Heart right ventricle (tissue), 16 donors: ENCODE data around the gene RSPH3. TPM values are rescaled to one million over a fixed set of nuclear protein-coding genes. Genes with fewer than 3 reads are reported as not detected.

ENCODE experiments used
- ATAC-seq, 8 donors: fragments of 200-7000 bp; cut with Tn5 transposase; one replicate each; pipeline ENCODE4 v1.9.1; 2020; ENCODE audit warnings: mild to moderate bottlenecking in 8 of 8, moderate library complexity in 8 of 8, moderate number of reproducible peaks in 1 of 8
- DNase-seq, 2 donors: peaks; one replicate each; pipeline ENCODE4 v3.0.0-alpha.2; 2020
- H3K27ac ChIP-seq, 10 donors: fragments of 200-600 bp; sonication (generic) in 2 of 10; one replicate each; pipeline versions ENCODE4 v1.5.0 to v1.8.0; 2020 to 2022; ENCODE audit warnings: mild to moderate bottlenecking in 3 of 10
- H3K27me3 ChIP-seq, 7 donors: fragments of 200-600 bp; one replicate each; pipeline ENCODE4 v1.8.0; 2021 to 2022; ENCODE audit warnings: mild to moderate bottlenecking in 2 of 7
- H3K36me3 ChIP-seq, 9 donors: fragments of 200-600 bp; sonication (generic) in 1 of 9; one replicate each; pipeline versions ENCODE4 v1.5.0 to v1.8.0; 2020 to 2022; ENCODE audit warnings: mild to moderate bottlenecking in 2 of 9
- H3K4me1 ChIP-seq, 9 donors: fragments of 200-600 bp; sonication (generic) in 1 of 9; one replicate each; pipeline versions ENCODE4 v1.5.0 to v1.8.0; 2020 to 2022; ENCODE audit warnings: mild to moderate bottlenecking in 4 of 9
- H3K4me3 ChIP-seq, 10 donors: fragments of 200-600 bp; sonication (generic) in 2 of 10; one replicate each; pipeline versions ENCODE4 v1.5.0 to v1.8.0; 2020 to 2022; ENCODE audit warnings: mild to moderate bottlenecking in 7 of 10, moderate library complexity in 2 of 10
- H3K9me3 ChIP-seq, 11 donors: fragments of 200-600 bp in 10 of 11; sonication (generic) in 2 of 11; one replicate each; pipeline versions ENCODE4 v1.5.0 to v1.8.0; 2013 to 2022; ENCODE audit warnings: mild to moderate bottlenecking in 2 of 11, control low read depth in 1 of 11, moderate library complexity in 1 of 11
- CTCF ChIP-seq, 9 donors: fragments of 200-600 bp; sonication (generic) in 2 of 9; IDR thresholded peaks; one replicate each; pipeline versions ENCODE4 v1.5.0 to v1.8.0; 2021 to 2022; ENCODE audit warnings: antibody characterized with exemption in 9 of 9, mild to moderate bottlenecking in 5 of 9, moderate library complexity in 1 of 9
- WGBS, 2 donors: extraction: QIAGEN DNeasy Blood & Tissue Kit; methylation state at CpG; one replicate each; pipeline ENCODE4 v1.1.7; 2013; ENCODE audit warnings: inconsistent platforms in 1 of 2; 5-methylcytosine and 5-hydroxymethylcytosine counted together
- intact Hi-C, 10 donors: fragments of 100-400 bp; cut with DNase I; formaldehyde crosslinking; loops; one replicate each; pipeline versions ENCODE4 v1.11.1 to v1.14.2; 2022
- polyA plus RNA-seq, 2 donors: library from polyadenylated mRNA; stranded (reverse); fragments of 200-250 nt; gene quantifications; one replicate each; pipeline ENCODE4 v1.2.3, GENCODE V29; 2013
- total RNA-seq, 10 donors: library from RNA; stranded (reverse); fragmentation: NEBNext Ultra II Directional in 3 of 10; extraction: Animal tissue kit (Norgen Biotek cat#: 25700) in 3 of 10; gene quantifications; one replicate each; pipeline versions ENCODE4 v1.2.1 to v1.2.4, GENCODE V29; 2021 to 2023
- donor health status: Arrhythmogenic right ventricular cardiomyopathy.
- donor health status: ischemic (EF 13 %, LVEDD 7.1; RV severe dilation, severe dysfunction).
- donor health status: healthy with polysubstance abuse.
- donor health status: DM: no; HTN: yes; CAD: no.
- donor health status: DM: no; HTN: no; CAD: no.
- donor health status: ischemic (EF 25% LVEDD 6.9; RV normal size, moderate dysfunction).
- donor health status: ischemic (EF 25% LVEDD 5.7; RV mildly dilated, moderate dysfunction).
- donor health status: healthy.
- donor health status: DM: yes; HTN: yes; CAD: no.
- donor health status: Ischemic cardiomyopathy.
- donor health status: ischemic (EF 35%, LVEDD 5.7; RV mildly dilated, moderate dysfunction).
- donor health status: nonischemic (EF 11% LVEDD 7.7; RV severe dilation, severe dysfunction).
- donor health status: DM: yes; HTN: yes; CAD: no.
- donor health status: PGD.
- donor health status: ischemic (EF 29% LVEDD 5.4; RV normal size, mild dysfunction).
- donor health status: nonischemic (EF 23%, LVEDD 6.1; RV moderate dilation, normal function).

RSPH3 gene
- total and polyA plus RNA-seq, 12 donors = 2.3 to 11.7 (median 10.1) TPM

GRCh38 chr6:158972241-158973233 lies 27.5 kb downstream of the RSPH3 start:
- 23 to 29% methylated on average over 4 of the region's 4 CpGs for WGBS, 2 donors
- H3K4me1 ChIP-seq = peaks cover 0 to 6% (median 0%) of the 10 kb centered on the region in 9 donors
- peak in 4 of 8 donors; percentile 41 to 74 (median 55) for ATAC-seq
- no peak overlapping the region for H3K4me3 ChIP-seq
- H3K36me3 ChIP-seq = peaks cover 0 to 40% (median 6%) of the 10 kb centered on the region in 9 donors
- peaks cover 0 to 24% (median 6%) of the 10 kb centered on the region in 11 donors for H3K9me3 ChIP-seq
- H3K27ac ChIP-seq = no peak overlapping the region
- no peaks in the 10 kb centered on the region for H3K27me3 ChIP-seq
- intact Hi-C loops = loop anchor here (1.0 to 10.0 kb wide), 11 partner anchors 158 to 270 kb away; partner anchors contain the start of gene EZR (in 1 of the 10)
- DNase-seq = no peak
- TF ChIP-seq CTCF (IDR thresholded peaks at IDR 0.05) = peak; percentile 34 to 77 (median 61)

GRCh38 chr6:158970640-158971275 lies 29.2 kb downstream of the RSPH3 start:
- no peak for TF ChIP-seq CTCF (IDR thresholded peaks at IDR 0.05)
- H3K27ac ChIP-seq = no peak overlapping the region
- intact Hi-C loops = loop anchor here in 9 of 10 donors (1.0 to 10.0 kb wide), 9 partner anchors 156 to 268 kb away; partner anchors contain the start of gene EZR (in 1 of the 9)

GRCh38 chr6:158969148-158969547 lies 30.9 kb downstream of the RSPH3 start:
- intact Hi-C loops = loop anchor here in 1 of 10 donors (5.0 kb wide), 1 partner anchor 267 kb away; no protein-coding TSS in a partner anchor
- peaks cover 0 to 40% (median 8%) of the 10 kb centered on the region in 11 donors for H3K9me3 ChIP-seq
- H3K4me1 ChIP-seq = peaks cover 0 to 6% (median 0%) of the 10 kb centered on the region in 9 donors
- TF ChIP-seq CTCF (IDR thresholded peaks at IDR 0.05) = no peak
- H3K27ac ChIP-seq = no peak overlapping the region
- 88 to 96% methylated on average over 1 of the region's 1 CpG for WGBS, 2 donors
- ATAC-seq (no peak), DNase-seq (no peak)
- H3K4me3 ChIP-seq = no peak overlapping the region
- no peaks in the 10 kb centered on the region for H3K27me3 ChIP-seq
- H3K36me3 ChIP-seq = peaks cover 0 to 14% (median 0%) of the 10 kb centered on the region in 9 donors

More at GRCh38 chr6:158970640-158971275, 29.2 kb downstream of the RSPH3 start:
- DNase-seq (no peak), ATAC-seq (peak in 5 of 8 donors; percentile 23 to 94 (median 49))
- 56 to 69% methylated on average over 6 of the region's 6 CpGs for WGBS, 2 donors
- Histone ChIP-seq H3K27me3 (no peaks in the 10 kb centered on the region), H3K4me3 (no peak overlapping the region), H3K9me3 (peaks cover 0 to 40% (median 8%) of the 10 kb centered on the region in 11 donors), H3K36me3 (peaks cover 0 to 22% (median 4%) of the 10 kb centered on the region in 9 donors), H3K4me1 (peaks cover 0 to 6% (median 0%) of the 10 kb centered on the region in 9 donors)
